Ovary (tissue), 3 donors: ENCODE measurements around the gene STUM.

Experiments used
- POLR2A ChIP-seq: fragments of 450-650 bp; IDR thresholded peaks from one replicate; pipeline ENCODE4 v1.6.1; 2017; ENCODE audit warnings: antibody characterized with exemption, mild to moderate bottlenecking, moderate library complexity
- TF ChIP-seq, protein P1 (sequence below), 3 donors: fragments of 450-650 bp in 2 of 3; fragments of 200-600 bp in 1 of 3; IDR thresholded peaks; one replicate each; pipeline versions ENCODE4 v1.5.1 to v1.8.0; 2016 to 2022; ENCODE audit warnings: antibody characterized with exemption in 3 of 3, mild to moderate bottlenecking in 1 of 3
- donor health status: DM: no; HTN: no; CAD: no.

DNA sequence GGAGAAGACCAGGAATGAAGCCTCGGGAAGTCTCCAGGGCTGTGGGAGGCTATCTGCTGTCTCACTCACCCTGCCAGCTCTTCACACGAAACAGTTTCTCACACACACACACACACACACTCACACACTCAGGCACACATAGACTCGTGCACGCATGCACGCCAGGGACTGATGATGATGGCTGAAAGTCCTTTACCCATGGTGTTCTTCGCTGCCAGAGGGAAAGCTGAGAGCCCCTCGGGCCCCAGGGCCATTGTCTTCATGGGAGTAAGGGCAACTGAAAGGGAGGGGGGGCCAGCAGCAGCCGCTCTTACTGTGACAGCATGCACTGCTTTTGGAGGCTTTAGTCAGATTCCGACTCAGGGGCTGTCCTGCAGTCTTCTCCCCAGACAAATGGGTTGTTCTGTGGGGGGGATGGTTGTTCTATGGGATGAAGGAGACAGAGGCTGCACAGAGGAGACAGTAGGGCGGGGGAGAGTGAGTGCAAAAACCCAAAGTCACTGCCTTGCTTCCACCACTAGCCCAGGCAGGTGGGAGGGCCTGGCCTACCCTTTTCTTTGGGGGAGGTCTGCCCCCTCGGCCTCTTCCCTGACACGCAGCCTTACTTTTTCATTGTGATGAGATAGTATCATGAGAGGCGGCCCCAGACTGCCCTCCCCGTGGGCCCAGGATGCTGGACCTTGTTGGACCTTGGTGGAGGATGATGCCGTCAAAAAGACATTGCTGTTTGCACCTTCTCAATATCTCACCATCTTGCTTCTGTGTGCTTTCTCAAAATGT lies 29.0 kb downstream of the STUM start:
- TF ChIP-seq, protein P1, sequence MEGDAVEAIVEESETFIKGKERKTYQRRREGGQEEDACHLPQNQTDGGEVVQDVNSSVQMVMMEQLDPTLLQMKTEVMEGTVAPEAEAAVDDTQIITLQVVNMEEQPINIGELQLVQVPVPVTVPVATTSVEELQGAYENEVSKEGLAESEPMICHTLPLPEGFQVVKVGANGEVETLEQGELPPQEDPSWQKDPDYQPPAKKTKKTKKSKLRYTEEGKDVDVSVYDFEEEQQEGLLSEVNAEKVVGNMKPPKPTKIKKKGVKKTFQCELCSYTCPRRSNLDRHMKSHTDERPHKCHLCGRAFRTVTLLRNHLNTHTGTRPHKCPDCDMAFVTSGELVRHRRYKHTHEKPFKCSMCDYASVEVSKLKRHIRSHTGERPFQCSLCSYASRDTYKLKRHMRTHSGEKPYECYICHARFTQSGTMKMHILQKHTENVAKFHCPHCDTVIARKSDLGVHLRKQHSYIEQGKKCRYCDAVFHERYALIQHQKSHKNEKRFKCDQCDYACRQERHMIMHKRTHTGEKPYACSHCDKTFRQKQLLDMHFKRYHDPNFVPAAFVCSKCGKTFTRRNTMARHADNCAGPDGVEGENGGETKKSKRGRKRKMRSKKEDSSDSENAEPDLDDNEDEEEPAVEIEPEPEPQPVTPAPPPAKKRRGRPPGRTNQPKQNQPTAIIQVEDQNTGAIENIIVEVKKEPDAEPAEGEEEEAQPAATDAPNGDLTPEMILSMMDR (IDR thresholded peaks at IDR 0.05): no peak
- no peak for TF ChIP-seq POLR2A
